A549 (cell line): ENCODE results near the gene SOD1. TPM values are rescaled to one million over a fixed set of nuclear protein-coding genes. Genes with fewer than 3 reads are reported as not detected.
A peak's percentile ranks its signal among the peaks of the same experiment; 100 is the strongest.

ENCODE experiments used
- ATAC-seq, 2 experiments: fragments of 200-7000 bp in 1 of 2; fragments of >200 bp in 1 of 2; cut with Nextera tagmentation in 1 of 2; cut with Tn5 transposase in 1 of 2; 3 replicates each; pipeline versions ENCODE4 v1.8.0 to v1.9.1; 2018 to 2020; ENCODE audit warnings: mild to moderate bottlenecking in 1 of 2, moderate library complexity in 1 of 2
- CTCF ChIA-PET: fragments of 300-600 bp; sonication (Branson Sonifier 250); formaldehyde crosslinking; extraction: SDS; loops from one replicate; lab custom pipeline; 2021; ENCODE audit warnings: antibody characterized with exemption, inconsistent platforms; lab: Yijun Ruan, JAX
- POLR2A ChIA-PET: fragments of 350-600 bp; formaldehyde crosslinking; extraction: SDS; loops from one replicate; lab custom pipeline; 2021; ENCODE audit warnings: antibody characterized with exemption, inconsistent platforms; lab: Yijun Ruan, JAX
- DNase-seq, 2 experiments: peaks; one replicate each; pipeline versions ENCODE4 v3.0.0 to v3.0.0-alpha.2; 2011 to 2016; ENCODE audit warnings: low read depth in 1 of 2, low spot score in 1 of 2
- FAIRE-seq: peaks from 2 replicates; lab custom pipeline; 2011; peaks lifted over from hg19 to GRCh38; lab: Jason Lieb, UNC
- H3K27ac ChIP-seq, 2 experiments: fragments of >200 bp; sonication (Bioruptor Twin); formaldehyde crosslinking; 3 replicates each; pipeline ENCODE4 v1.5.1; 2016 to 2017
- H3K4me1 ChIP-seq: fragments of >200 bp; sonication (Bioruptor Twin); formaldehyde crosslinking; 3 replicates; pipeline ENCODE4 v1.6.1; 2016
- H3K4me2 ChIP-seq: fragments of >200 bp; sonication (Bioruptor Twin); formaldehyde crosslinking; 3 replicates; pipeline ENCODE4 v1.6.1; 2016
- H3K4me3 ChIP-seq: fragments of >200 bp; sonication (Bioruptor Twin); formaldehyde crosslinking; 3 replicates; pipeline ENCODE4 v1.5.1; 2016
- H3K9me3 ChIP-seq: fragments of >200 bp; sonication (Bioruptor Twin); formaldehyde crosslinking; 3 replicates; pipeline ENCODE4 v1.6.1; 2016
- ATOH8 ChIP-seq: fragments of 250-450 bp; sonication (Bioruptor Pico); IDR thresholded peaks from 2 replicates; pipeline ENCODE4 v1.5.0; 2020; ENCODE audit warnings: low read depth, mild to moderate bottlenecking, moderate library complexity
- CBX8 ChIP-seq: fragments of 200-600 bp; sonication (generic); IDR thresholded peaks from 2 replicates; pipeline ENCODE4 v1.6.1; 2016
- CEBPB ChIP-seq, 2 experiments: fragments of >200 bp in 1 of 2; sonication (Bioruptor Twin) in 1 of 2; formaldehyde crosslinking in 1 of 2; IDR thresholded peaks; 2 replicates each; pipeline ENCODE4 v1.6.1; 2012 to 2016
- CHD2 ChIP-seq: fragments of 150-350 bp; IDR thresholded peaks from 2 replicates; pipeline ENCODE4 v1.6.1; 2014; ENCODE audit warnings: low read length; ENCODE audit not compliant: partially characterized antibody
- CHD4 ChIP-seq: fragments of 200-600 bp; sonication (generic); IDR thresholded peaks from 2 replicates; pipeline ENCODE4 v1.6.1; 2016; ENCODE audit warnings: antibody characterized with exemption, mild to moderate bottlenecking, borderline replicate concordance
- CTCF ChIP-seq: fragments of >200 bp; sonication (Bioruptor Twin); formaldehyde crosslinking; IDR thresholded peaks from 3 replicates; pipeline ENCODE4 v1.5.1; 2016
- FOXS1 ChIP-seq: fragments of 250-450 bp; sonication (Bioruptor Pico); IDR thresholded peaks from 2 replicates; pipeline ENCODE4 v1.5.0; 2020; ENCODE audit warnings: mild to moderate bottlenecking, moderate library complexity
- HES2 ChIP-seq: fragments of >200 bp; sonication (Bioruptor Twin); formaldehyde crosslinking; IDR thresholded peaks from 2 replicates; pipeline ENCODE4 v1.6.1; 2016
- HOXB13 ChIP-seq: fragments of 250-450 bp; sonication (Bioruptor Pico); IDR thresholded peaks from 2 replicates; pipeline ENCODE4 v1.5.0; 2020; ENCODE audit warnings: low read depth, mild to moderate bottlenecking, moderate library complexity
- NFE2L2 ChIP-seq: fragments of 150-350 bp; conservative IDR thresholded peaks from 2 replicates; pipeline ENCODE4 v1.6.1; 2014; ENCODE audit warnings: low read length
- NPAS2 ChIP-seq: fragments of 250-450 bp; sonication (Bioruptor Pico); IDR thresholded peaks from 2 replicates; pipeline ENCODE4 v1.8.0; 2022; ENCODE audit warnings: mild to moderate bottlenecking, moderate library complexity, borderline replicate concordance
- RAD21 ChIP-seq, 2 experiments: fragments of >200 bp in 1 of 2; sonication (Bioruptor Twin) in 1 of 2; formaldehyde crosslinking in 1 of 2; IDR thresholded peaks in 1 of 2; conservative IDR thresholded peaks in 1 of 2; 2 replicates in 1 of 2; 3 replicates in 1 of 2; pipeline ENCODE4 v1.6.1; 2012 to 2018; ENCODE audit warnings: inconsistent platforms in 1 of 2
- RFX5 ChIP-seq: fragments of 450-650 bp; IDR thresholded peaks from 2 replicates; pipeline ENCODE4 v1.7.1; 2014; ENCODE audit warnings: antibody characterized with exemption, mild to moderate bottlenecking, moderate library complexity
- SMC3 ChIP-seq: fragments of >200 bp; sonication (Bioruptor Twin); formaldehyde crosslinking; IDR thresholded peaks from 3 replicates; pipeline ENCODE4 v1.6.1; 2018; ENCODE audit warnings: inconsistent platforms
- TFCP2L1 ChIP-seq: fragments of 250-450 bp; sonication (Bioruptor Pico); IDR thresholded peaks from 2 replicates; pipeline ENCODE4 v1.5.0; 2021; ENCODE audit warnings: mild to moderate bottlenecking
- WGBS: methylation state at CpG from one replicate; pipeline ENCODE4 v1.1.6; 2017; ENCODE audit errors: missing lambda C conversion rate; 5-methylcytosine and 5-hydroxymethylcytosine counted together
- polyA plus RNA-seq, 4 experiments: library from polyadenylated mRNA; depleted of rRNA in 3 of 4; stranded (reverse); fragments of >200 nt; fragmentation: RNase III in 1 of 4; extraction: RNeasy Plus Mini Kit Qiagen cat#74134 plus additional on column Dnase treatment in 1 of 4; gene quantifications; 2 replicates in 3 of 4; 3 replicates in 1 of 4; pipeline ENCODE4 v1.2.3, GENCODE V29; 2011 to 2017

Gene SOD1
- polyA plus RNA-seq, 2 of the 4 experiments (the other 2 are of a cell fraction): 488 to 551 TPM

GRCh38 chr21:31614705-31615104 lies 44.8 kb upstream of the SOD1 start (continued):
- no peak for TF ChIP-seq CTCF

GRCh38 chr21:31616216-31616615 lies 43.3 kb upstream of the SOD1 start:
- ATAC-seq: no peak
- ChIA-PET POLR2A (no interaction called here), CTCF (no interaction called here)
- no peak overlapping the region for H3K27ac ChIP-seq
- no peak for DNase-seq
- H3K4me3 ChIP-seq: no peak overlapping the region
- no peak overlapping the region for H3K4me2 ChIP-seq
- WGBS: 73% methylated on average over 9 of the region's 9 CpGs
- H3K9me3 ChIP-seq: no peaks in the 10 kb centered on the region
- no peak for FAIRE-seq
- TF ChIP-seq NPAS2 (CRISPR knock-in tag) (no peak), CBX8 (no peak), CHD4 (no peak), RAD21 (conservative IDR thresholded peaks at IDR 0.05 in 1 of 2, IDR thresholded peaks at IDR 0.05 in 1 of 2) (no peak), NFE2L2 (no peak), HES2 (no peak), CEBPB (IDR thresholded peaks at IDR 0.05) (no peak), FOXS1 (CRISPR knock-in tag) (no peak), TFCP2L1 (no peak), CHD2 (no peak)
- TF ChIP-seq, all 56 proteins: peak for 0
- no peaks in the 10 kb centered on the region for H3K4me1 ChIP-seq

- no peak for ATAC-seq
- WGBS: 44% methylated on average over 2 of the region's 2 CpGs
- H3K4me2 ChIP-seq: no peak overlapping the region
- H3K4me1 ChIP-seq: no peaks in the 10 kb centered on the region
- ChIA-PET CTCF (no interaction called here), POLR2A (no interaction called here)
- no peak for DNase-seq
- no peak for FAIRE-seq
- TF ChIP-seq ATOH8 (CRISPR knock-in tag): no peak
- H3K9me3 ChIP-seq: no peaks in the 10 kb centered on the region
- no peak overlapping the region for H3K27ac ChIP-seq
- no peak overlapping the region for H3K4me3 ChIP-seq
These were observed 40.6 kb upstream of the SOD1 start for GRCh38 chr21:31618696-31619430.

GRCh38 chr21:31622397-31622796 lies 37.1 kb upstream of the SOD1 start:
- no peak overlapping the region for H3K4me3 ChIP-seq
- no peak overlapping the region for H3K27ac ChIP-seq
- FAIRE-seq: no peak
- 32% methylated on average over 3 of the region's 3 CpGs for WGBS
- ATAC-seq: no peak
- no peak for DNase-seq
- no peak overlapping the region for H3K4me2 ChIP-seq
- no peaks in the 10 kb centered on the region for H3K9me3 ChIP-seq
- H3K4me1 ChIP-seq: no peaks in the 10 kb centered on the region
- CTCF ChIA-PET: interaction anchor here (1.4 kb wide), 1 partner anchor 12 kb away, joined by 4 read pairs; no protein-coding TSS in a partner anchor
- POLR2A ChIA-PET: no interaction called here
- TF ChIP-seq SMC3 (no peak), HOXB13 (CRISPR knock-in tag) (no peak)

GRCh38 chr21:31623664-31624063 lies 35.8 kb upstream of the SOD1 start:
- Histone ChIP-seq H3K9me3 (no peaks in the 10 kb centered on the region), H3K4me2 (no peak overlapping the region), H3K4me3 (no peak overlapping the region), H3K4me1 (no peaks in the 10 kb centered on the region), H3K27ac (no peak overlapping the region)
- 77% methylated on average over 6 of the region's 6 CpGs for WGBS
- ATAC-seq: no peak
- CTCF ChIA-PET: interaction anchor here (1.3 to 1.4 kb wide), 2 partner anchors 13 to 18 kb away, joined by 4 read pairs; no protein-coding TSS in a partner anchor
- peak in 1 of 2 experiments; percentile 26; a peak in 1 of 5 replicates for TF ChIP-seq RAD21 (conservative IDR thresholded peaks at IDR 0.05 in 1 of 2, IDR thresholded peaks at IDR 0.05 in 1 of 2)
- TF ChIP-seq RFX5: no peak
- no peak for DNase-seq
- POLR2A ChIA-PET: no interaction called here
- FAIRE-seq: no peak
